LNCaP clone FGC (cell line): Measurements from ENCODE around the gene UBE2G2.
"Not testable (repeated sequence)": the region's sequence is repeated elsewhere in the genome, so short reads cannot be mapped to it uniquely, and the experiment has no call there.

Experiments
- DNase-seq: peaks from one replicate; pipeline ENCODE4 v3.0.0-alpha.2; 2011; ENCODE audit warnings: low read depth
- H3K4me3 ChIP-seq: 2 replicates; pipeline ENCODE4 v1.5.1; 2011; ENCODE audit warnings: mild to moderate bottlenecking, low read depth, low read length, control low read depth
- CTCF ChIP-seq: IDR thresholded peaks from 2 replicates; pipeline ENCODE4 v1.5.1; 2012; ENCODE audit warnings: mild to moderate bottlenecking; ENCODE audit not compliant: control insufficient read depth, insufficient read depth; ENCODE audit errors: extremely low read depth

UBE2G2 gene

GRCh38 chr21:44836349-44836665 is 34.7 kb upstream of the UBE2G2 start:
- H3K4me3 ChIP-seq: no peak overlapping the region

GRCh38 chr21:44835647-44835973 is 34.0 kb upstream of the UBE2G2 start:
- no peak for DNase-seq
- H3K4me3 ChIP-seq: no peak overlapping the region
- no peak for TF ChIP-seq CTCF

More at GRCh38 chr21:44836349-44836665, 34.7 kb upstream of the UBE2G2 start:
- no peak for DNase-seq
- no peak for TF ChIP-seq CTCF

- DNase-seq: no peak
- H3K4me3 ChIP-seq: no peak overlapping the region
- no peak for TF ChIP-seq CTCF
Observed at GRCh38 chr21:44834951-44835646, 33.5 kb upstream of the UBE2G2 start.

GRCh38 chr21:44834231-44834950 is 32.8 kb upstream of the UBE2G2 start:
- DNase-seq: no peak
- no peak overlapping the region for H3K4me3 ChIP-seq
- TF ChIP-seq CTCF: no peak

- DNase-seq: no peak
- no peak overlapping the region for H3K4me3 ChIP-seq
- TF ChIP-seq CTCF: no peak
Observed at GRCh38 chr21:44833663-44834062, 32.0 kb upstream of the UBE2G2 start.

- not testable (repeated sequence) for DNase-seq, H3K4me3 ChIP-seq
Observed at GRCh38 chr21:44832516-44833255, 31.1 kb upstream of the UBE2G2 start.

- DNase-seq: no peak
- no peak overlapping the region for H3K4me3 ChIP-seq
- no peak for TF ChIP-seq CTCF
Observed at GRCh38 chr21:44831227-44831860, 29.7 kb upstream of the UBE2G2 start.
